Psoas muscle (tissue), 8 donors: ENCODE results near the gene PTPRD. TPM values are rescaled to one million over a fixed set of nuclear protein-coding genes. Genes with fewer than 3 reads are reported as not detected.

ENCODE experiments used
- ATAC-seq, 4 donors: fragments of 200-7000 bp; cut with Tn5 transposase; one replicate each; pipeline ENCODE4 v1.9.1; 2020; ENCODE audit warnings: moderate library complexity in 3 of 4, mild to moderate bottlenecking in 2 of 4
- DNase-seq, 2 donors: peaks; one replicate each; pipeline ENCODE4 v3.0.0-alpha.2; 2020
- H3K27ac ChIP-seq: fragments of 200-600 bp; one replicate; pipeline ENCODE4 v1.8.0; 2022
- H3K27me3 ChIP-seq, 3 donors: fragments of 200-600 bp in 1 of 3; one replicate each; pipeline versions ENCODE4 v1.6.1 to v1.8.0; 2013 to 2022; ENCODE audit warnings: low read length in 2 of 3, mild to moderate bottlenecking in 2 of 3, moderate library complexity in 1 of 3; ENCODE audit not compliant: insufficient read depth in 3 of 3
- H3K36me3 ChIP-seq, 2 donors: fragments of 200-600 bp in 1 of 2; one replicate each; pipeline versions ENCODE4 v1.6.1 to v1.8.0; 2013 to 2022; ENCODE audit warnings: low read depth in 1 of 2, mild to moderate bottlenecking in 1 of 2, moderate library complexity in 1 of 2; ENCODE audit not compliant: insufficient read depth in 1 of 2
- H3K4me1 ChIP-seq: fragments of 200-600 bp; one replicate; pipeline ENCODE4 v1.8.0; 2022
- H3K4me3 ChIP-seq: fragments of 200-600 bp; one replicate; pipeline ENCODE4 v1.8.0; 2022; ENCODE audit warnings: mild to moderate bottlenecking
- H3K9me3 ChIP-seq: fragments of 200-600 bp; one replicate; pipeline ENCODE4 v1.8.0; 2022
- CTCF ChIP-seq: fragments of 200-600 bp; IDR thresholded peaks from one replicate; pipeline ENCODE4 v1.8.0; 2022; ENCODE audit warnings: antibody characterized with exemption
- WGBS, 3 donors: extraction: QIAGEN DNeasy Blood & Tissue Kit; methylation state at CpG; one replicate each; pipeline versions ENCODE4 v1.1.6 to v1.1.7; 2013; 5-methylcytosine and 5-hydroxymethylcytosine counted together
- intact Hi-C, 2 donors: fragments of 100-400 bp; cut with DNase I; formaldehyde crosslinking; loops; one replicate each; pipeline versions ENCODE4 v1.11.0 to v1.14.2; 2022
- polyA plus RNA-seq, 3 donors: library from polyadenylated mRNA; stranded (reverse); fragments of 200-250 nt; gene quantifications; one replicate each; pipeline ENCODE4 v1.2.3, GENCODE V29; 2013
- total RNA-seq, 4 donors: library from RNA; stranded (reverse); fragmentation: NEBNext Ultra II Directional in 2 of 4; extraction: Animal tissue kit (Norgen Biotek cat#: 25700) in 2 of 4; gene quantifications; one replicate each; pipeline versions ENCODE4 v1.2.1 to v1.2.4, GENCODE V29; 2021 to 2023
- donor health status: healthy with polysubstance abuse.
- donor health status: DM: no; HTN: no; CAD: no; lungs with moderate emphysema.
- donor health status: Bipolar disorder and iron deficiency.
- donor health status: healthy.
- donor health status: DM: yes; HTN: yes; CAD: no.
- donor health status: DM: no; HTN: no; CAD: no.
- donor health status: DM: no; HTN: no; CAD: no.
- donor health status: DM: yes; HTN: yes; CAD: no.

The PTPRD gene
- total and polyA plus RNA-seq, 7 donors, result 0.44 to 3.1 (median 0.91) TPM

GRCh38 chr9:9246726-9247125 lies 1366.1 kb downstream of the PTPRD start:
- WGBS, 3 donors, result 45 to 75% (median 50%) methylated on average over 2 of the region's 2 CpGs
- no peaks in the 10 kb centered on the region for H3K4me1 ChIP-seq
- no peak for ATAC-seq

GRCh38 chr9:9231946-9232345 lies 1380.9 kb downstream of the PTPRD start:
- no peaks in the 10 kb centered on the region for H3K4me1 ChIP-seq
- DNase-seq (no peak), ATAC-seq (no peak)
- no peak for TF ChIP-seq CTCF
- H3K36me3 ChIP-seq, result no peaks in the 10 kb centered on the region
- H3K27me3 ChIP-seq, result no peaks in the 10 kb centered on the region
- H3K27ac ChIP-seq, result no peak overlapping the region
- H3K4me3 ChIP-seq, result no peak overlapping the region
- intact Hi-C loops, result no loop called here
- H3K9me3 ChIP-seq, result no peaks in the 10 kb centered on the region

More at GRCh38 chr9:9246726-9247125, 1366.1 kb downstream of the PTPRD start:
- no peak overlapping the region for H3K4me3 ChIP-seq
- no peak overlapping the region for H3K27ac ChIP-seq
- intact Hi-C loops, result no loop called here
- no peaks in the 10 kb centered on the region for H3K36me3 ChIP-seq
- H3K9me3 ChIP-seq, result no peaks in the 10 kb centered on the region
- no peaks in the 10 kb centered on the region for H3K27me3 ChIP-seq
- DNase-seq, result no peak
- no peak for TF ChIP-seq CTCF

GRCh38 chr9:9229269-9229668 lies 1383.5 kb downstream of the PTPRD start:
- no peak overlapping the region for H3K27ac ChIP-seq
- H3K9me3 ChIP-seq, result no peaks in the 10 kb centered on the region
- no peak for TF ChIP-seq CTCF
- intact Hi-C loops, result no loop called here
- 82 to 88% (median 86%) methylated on average over 3 of the region's 3 CpGs for WGBS, 3 donors
- no peaks in the 10 kb centered on the region for H3K36me3 ChIP-seq
- ATAC-seq (no peak), DNase-seq (no peak)
- H3K4me1 ChIP-seq, result no peaks in the 10 kb centered on the region
- no peaks in the 10 kb centered on the region for H3K27me3 ChIP-seq
- H3K4me3 ChIP-seq, result no peak overlapping the region

GRCh38 chr9:9223175-9223574 lies 1389.6 kb downstream of the PTPRD start:
- H3K36me3 ChIP-seq, result no peaks in the 10 kb centered on the region
- H3K9me3 ChIP-seq, result no peaks in the 10 kb centered on the region
- H3K27ac ChIP-seq, result no peak overlapping the region
- intact Hi-C loops, result no loop called here
- no peak for ATAC-seq
- no peak for DNase-seq
- no peaks in the 10 kb centered on the region for H3K27me3 ChIP-seq
- no peaks in the 10 kb centered on the region for H3K4me1 ChIP-seq
- no peak for TF ChIP-seq CTCF
- H3K4me3 ChIP-seq, result no peak overlapping the region

GRCh38 chr9:9222730-9223129 lies 1390.1 kb downstream of the PTPRD start:
- DNase-seq (no peak), ATAC-seq (no peak)
- no peak for TF ChIP-seq CTCF
- no peak overlapping the region for H3K4me3 ChIP-seq
- H3K36me3 ChIP-seq, result no peaks in the 10 kb centered on the region
- no peak overlapping the region for H3K27ac ChIP-seq
- H3K4me1 ChIP-seq, result no peaks in the 10 kb centered on the region
- no peaks in the 10 kb centered on the region for H3K27me3 ChIP-seq
- H3K9me3 ChIP-seq, result no peaks in the 10 kb centered on the region
- intact Hi-C loops, result no loop called here
- 94 to 96% (median 96%) methylated on average over 1 of the region's 1 CpG for WGBS, 3 donors
